Endothelial cell of hepatic sinusoid (primary cell): ENCODE measurements around the gene CAMSAP1.
"Not testable (repeated sequence)": the region's sequence is repeated elsewhere in the genome, so short reads cannot be mapped to it uniquely, and the experiment has no call there.

Experiments
- in situ Hi-C: cut with HindIII; loops from 2 replicates; pipeline ENCODE4 v1.10.0; 2017; ENCODE audit warnings: low sequenced_read_pairs

The CAMSAP1 gene

DNA sequence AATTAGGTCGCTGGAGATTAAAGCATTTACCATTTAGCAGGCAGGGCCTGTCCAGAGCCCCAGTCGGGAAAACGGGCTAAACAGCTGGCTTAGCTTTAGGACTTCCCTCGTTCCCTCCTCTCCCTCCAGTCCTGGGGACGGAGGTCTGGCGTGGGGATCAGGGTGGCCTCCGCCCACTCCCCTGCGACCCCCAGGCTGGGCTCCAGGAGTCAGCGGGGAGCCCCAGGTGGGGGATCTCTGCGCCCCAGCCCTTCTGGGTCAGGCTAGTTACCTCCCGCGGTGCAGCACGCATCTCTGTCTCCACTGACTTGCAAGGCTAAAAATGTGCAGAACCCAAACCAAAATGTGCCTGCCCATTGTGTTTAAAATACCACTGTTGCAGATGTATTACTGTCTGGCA is 16.2 kb upstream of the CAMSAP1 start:
- in situ Hi-C loops: no loop called here

GRCh38 chr9:135921749-135922310 is 14.5 kb upstream of the CAMSAP1 start:
- in situ Hi-C loops: no loop called here

DNA sequence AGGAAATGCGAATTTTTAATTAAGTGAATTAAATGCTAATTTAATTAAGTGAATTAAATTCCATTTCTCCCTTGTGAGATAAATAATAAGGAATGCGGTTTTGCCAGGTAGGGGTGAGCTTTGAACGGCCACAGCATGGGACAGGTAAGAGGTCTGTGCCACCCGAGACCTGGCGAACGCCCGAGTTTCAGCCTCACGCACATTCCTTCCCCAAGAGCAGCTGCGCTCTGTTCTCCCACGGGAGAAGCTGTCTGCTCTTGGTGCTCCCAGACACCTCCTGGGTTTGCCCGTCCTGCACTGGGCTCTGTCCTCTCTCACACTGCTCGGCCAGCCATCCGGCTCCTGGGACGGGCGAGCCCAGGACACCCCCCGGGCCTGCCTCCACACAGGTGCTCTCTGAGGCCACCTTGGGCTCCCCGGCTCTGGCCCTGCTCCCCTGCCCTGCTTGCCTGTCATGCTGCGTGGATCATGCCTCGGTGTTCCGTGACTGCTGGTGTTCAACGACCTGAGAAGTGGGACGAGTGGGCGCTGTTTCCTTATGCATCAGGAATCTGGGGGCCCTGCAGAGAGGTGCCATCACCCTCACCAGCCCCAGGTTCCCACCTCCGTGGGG is 13.7 kb upstream of the CAMSAP1 start:
- in situ Hi-C loops: no loop called here

DNA sequence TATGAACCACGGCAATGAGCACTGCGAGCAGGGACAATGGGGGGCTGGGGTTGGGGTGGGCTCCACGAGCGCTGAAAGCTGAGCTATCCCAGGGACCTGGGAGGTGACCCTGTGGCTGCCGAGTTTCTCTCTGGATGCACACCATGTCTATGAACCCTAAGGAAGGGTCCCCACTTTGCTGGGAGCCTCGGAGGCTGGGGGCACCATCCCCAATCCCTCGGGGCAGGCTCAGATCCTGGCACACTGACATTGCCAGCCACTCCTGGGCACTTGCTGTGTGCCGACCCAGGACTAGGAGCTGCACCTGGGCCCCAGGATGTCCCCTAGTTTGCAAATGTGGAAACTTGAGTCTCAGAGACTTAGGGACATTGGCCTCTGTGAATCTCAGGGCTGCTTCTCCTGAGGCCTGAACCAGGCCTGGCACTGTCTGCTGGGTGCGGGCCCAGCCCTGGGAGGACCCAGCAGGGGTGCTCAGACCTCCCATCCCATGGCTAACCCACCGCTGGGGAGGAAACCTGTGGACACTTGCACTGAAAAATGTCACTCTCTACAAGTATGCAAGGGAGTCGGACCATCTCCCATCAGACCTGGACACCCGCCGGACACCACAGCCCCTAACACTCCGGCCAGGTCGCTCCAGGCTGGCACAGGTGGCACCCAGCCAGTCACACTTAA is 13.0 kb upstream of the CAMSAP1 start:
- in situ Hi-C loops: no loop called here

DNA sequence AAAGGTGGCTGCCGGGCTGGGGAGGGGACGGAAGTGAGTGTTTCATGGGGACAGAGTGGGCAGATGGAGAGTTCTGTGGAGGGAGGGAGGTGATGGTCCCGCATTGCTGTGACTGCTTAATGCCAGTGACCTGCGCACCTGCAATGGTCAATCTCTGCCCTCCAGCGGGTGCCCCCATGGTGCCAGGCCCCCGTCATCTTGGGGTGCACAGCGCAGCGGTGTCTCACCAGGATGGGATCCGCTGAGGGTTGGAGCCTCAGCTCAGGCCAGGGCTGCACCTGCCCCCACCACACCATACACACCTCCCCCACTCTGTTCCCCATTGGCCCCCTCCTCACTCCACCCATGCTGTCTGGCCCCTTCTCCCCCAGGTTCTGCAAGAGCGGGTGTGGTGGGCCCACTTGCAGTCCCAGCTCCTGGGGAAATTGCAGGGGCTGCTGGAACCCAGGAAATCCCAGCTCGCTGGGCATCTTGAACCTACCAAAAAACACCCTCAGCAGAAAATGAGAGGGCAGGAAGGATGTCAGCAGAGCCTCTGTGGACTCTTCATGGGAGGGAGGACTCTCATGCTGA is 12.1 kb upstream of the CAMSAP1 start:
- in situ Hi-C loops: no loop called here

DNA sequence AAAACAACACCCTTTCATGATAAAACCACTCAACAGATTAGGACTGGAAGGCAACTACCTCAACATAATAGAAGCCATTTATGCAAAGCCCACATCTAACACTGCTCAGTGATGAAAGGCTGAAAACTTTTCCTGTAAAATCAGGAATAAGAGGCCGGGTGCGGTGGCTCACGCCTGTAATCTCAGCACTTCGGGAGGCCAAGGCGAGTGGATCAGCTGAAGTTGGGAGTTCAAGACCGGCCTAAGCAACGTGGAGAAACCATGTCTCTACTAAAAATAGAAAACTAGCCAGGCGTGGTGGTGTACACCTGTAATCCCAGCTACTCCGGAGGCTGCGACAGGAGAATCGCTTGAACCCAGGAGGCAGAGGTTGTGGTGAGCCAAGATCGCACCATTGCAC is 8.9 kb upstream of the CAMSAP1 start:
- in situ Hi-C loops: not testable (repeated sequence)

DNA sequence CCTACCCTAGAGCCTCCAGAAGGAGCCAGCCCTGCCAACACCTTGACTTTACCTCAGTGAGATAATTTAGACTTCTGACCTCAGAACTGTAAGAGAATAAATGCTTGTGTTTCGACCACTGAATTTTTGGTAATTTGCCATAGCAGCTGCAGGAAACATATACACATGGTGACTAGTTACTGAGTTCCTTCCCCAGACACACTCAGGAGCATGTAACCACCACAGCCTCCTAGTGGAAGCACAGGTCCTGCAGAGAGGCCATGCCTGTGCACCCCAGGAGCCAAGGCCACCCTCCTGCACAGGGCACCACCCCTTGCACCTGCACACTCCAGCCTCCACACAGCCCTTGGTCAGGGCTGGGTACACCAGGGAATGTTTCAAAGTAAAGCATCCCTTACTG is 7.6 kb upstream of the CAMSAP1 start:
- in situ Hi-C loops: no loop called here

DNA sequence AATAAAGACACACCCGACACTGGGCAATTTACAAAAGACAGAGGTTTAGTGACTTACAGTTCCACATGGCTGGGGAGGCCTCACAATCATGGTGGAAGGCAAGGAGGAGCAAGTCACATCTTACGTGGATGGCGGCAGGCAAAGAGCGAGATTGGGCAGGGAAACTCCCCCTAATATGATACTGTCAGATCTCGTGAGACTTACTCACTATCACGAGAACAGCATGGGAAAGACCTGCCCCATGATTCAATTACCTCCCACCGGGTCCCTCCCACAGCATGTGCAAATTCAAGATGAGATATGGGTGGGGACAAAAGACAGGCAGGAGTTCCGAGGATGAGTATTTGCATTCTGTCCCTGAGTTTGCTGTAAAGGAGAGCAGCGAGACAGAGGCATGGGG is 3.9 kb upstream of the CAMSAP1 start:
- in situ Hi-C loops: not testable (repeated sequence)

DNA sequence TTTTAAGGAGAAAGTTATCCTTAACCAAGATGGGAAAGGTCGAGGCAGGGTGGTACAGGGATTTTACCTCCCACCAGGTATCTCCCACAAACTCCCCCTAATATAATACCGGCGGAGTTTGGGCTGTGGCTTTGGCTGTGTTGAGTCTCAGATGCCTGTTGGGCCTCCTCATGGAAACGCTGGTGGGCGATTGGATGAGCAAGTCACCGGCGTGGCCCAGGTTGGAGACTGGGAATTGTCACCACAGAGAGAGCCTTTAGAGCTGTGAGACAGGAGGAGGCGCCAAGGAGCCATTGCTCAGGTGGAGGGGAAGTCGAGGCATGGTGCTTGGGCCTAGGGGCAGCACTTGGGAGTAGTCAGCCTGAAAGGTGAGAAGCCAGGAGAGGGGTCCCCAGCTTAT is 3.4 kb upstream of the CAMSAP1 start:
- in situ Hi-C loops: no loop called here

DNA sequence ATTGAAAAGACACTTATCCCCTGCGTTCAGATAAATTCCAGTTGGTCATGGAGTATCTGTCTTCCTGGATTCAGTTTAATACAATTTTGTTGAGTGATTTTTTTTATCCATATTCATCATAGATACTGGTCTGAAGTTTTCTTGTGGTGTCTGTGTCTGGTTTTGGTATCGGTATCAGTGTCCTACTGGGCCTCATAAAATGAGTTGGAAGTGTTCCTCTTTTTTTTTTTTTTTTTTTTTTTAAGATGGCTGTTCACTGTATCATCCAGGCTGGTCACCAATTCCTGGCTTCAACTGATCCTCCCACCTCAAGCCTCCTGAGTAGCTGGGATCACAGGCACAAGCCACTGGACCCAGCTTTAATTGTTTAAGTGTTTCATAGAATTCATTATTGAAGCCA is 2.9 kb upstream of the CAMSAP1 start:
- in situ Hi-C loops: no loop called here

DNA sequence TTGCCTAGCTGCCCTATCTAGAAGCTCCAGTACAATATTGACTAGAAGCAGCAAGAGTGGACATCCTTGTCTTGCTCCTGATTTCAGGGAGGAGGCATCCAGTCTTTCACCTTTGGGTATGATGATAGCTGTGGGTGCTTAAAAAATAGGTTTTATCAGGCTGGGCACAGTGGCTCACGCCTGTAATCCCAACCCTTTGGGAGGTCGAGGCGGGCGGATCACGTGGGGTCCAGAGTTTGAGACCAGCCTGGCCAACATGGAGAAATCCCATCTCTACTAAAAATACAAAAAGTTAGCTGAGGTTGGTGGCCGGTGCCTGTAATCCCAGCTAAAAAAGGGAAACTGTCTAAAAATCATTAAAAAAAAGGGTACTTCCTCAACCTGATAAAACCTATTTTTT is 2.0 kb upstream of the CAMSAP1 start:
- in situ Hi-C loops: no loop called here

DNA sequence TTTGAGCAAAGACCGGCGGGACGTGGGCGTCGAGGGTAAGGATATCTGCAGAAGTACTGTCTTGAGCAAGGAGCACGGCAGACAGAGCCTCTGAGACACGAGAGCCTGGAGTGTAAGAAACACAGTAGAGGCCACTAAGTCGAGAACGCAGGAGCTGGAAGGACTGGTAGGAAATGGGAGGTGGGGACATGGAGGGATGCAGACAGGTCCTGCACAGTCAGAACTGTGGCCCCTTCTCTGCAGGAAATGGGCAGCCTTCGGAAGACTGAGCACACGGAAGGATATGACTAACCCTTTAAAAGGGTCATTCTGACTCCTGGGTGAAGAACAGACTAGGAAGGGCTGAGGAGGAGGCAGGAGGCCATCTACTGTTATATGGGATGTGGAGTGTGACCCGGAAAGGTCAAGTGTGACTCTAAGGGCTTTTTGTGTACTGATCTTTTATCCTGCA is 1.4 kb upstream of the CAMSAP1 start:
- in situ Hi-C loops: no loop called here

DNA sequence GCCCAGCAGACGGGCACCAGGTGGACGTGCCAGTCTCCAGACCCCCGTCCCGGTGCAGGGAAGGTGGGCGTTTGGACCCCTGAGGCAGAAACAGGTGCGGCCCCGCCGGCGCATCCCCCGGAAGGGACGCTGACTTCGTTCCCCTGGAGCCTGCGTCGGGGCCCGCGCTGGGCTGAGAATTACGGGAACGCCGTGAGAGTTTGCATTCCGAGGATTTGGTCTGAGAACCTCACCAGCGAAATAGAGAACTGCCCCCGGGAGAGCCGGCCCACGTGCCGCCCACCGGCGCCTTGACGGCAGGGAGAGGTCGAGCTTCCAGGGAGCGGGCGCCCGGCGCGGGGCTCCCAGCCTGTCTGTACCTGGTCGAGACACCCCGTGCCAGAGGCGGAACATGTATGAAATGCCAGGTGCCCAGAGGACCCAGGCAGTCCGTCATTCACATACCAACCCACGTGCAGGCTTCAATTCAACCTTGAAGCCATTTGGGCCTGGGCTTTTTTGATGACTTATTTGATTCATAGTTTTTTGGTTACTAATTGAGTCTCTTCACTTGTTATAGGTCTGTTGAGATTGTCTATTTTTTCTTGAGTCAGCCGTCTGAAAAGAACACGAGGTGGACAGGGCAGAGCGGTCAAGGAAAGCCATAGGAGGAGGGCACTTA is 877 bp upstream of the CAMSAP1 start:
- in situ Hi-C loops: no loop called here

DNA sequence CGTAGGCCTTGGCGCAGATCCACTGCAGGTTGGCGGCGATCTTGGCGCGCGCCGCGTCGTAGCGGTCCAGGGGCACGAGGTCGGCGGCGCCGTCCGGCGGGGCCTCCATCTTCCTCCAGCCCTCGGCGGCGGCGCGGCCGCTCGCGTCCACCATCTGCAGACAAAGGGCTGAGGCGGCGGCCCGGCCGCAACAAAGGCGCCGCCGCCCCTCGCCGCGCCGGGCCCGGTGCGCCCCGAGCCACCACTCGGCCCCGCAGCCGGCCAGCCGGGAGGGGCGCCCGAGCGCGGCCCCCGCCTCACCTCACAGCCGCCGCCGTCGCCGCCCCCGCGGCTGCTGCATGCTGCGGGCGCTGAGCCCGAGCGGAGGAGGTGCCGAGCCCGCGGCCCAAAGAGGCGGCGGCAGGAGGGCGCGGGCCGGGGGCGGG is 328 bp downstream of the CAMSAP1 start:
- in situ Hi-C loops: no loop called here

GRCh38 chr9:135906291-135907005 is 898 bp downstream of the CAMSAP1 start:
- in situ Hi-C loops: no loop called here

GRCh38 chr9:135905380-135906258 is 1.7 kb downstream of the CAMSAP1 start:
- in situ Hi-C loops: no loop called here

DNA sequence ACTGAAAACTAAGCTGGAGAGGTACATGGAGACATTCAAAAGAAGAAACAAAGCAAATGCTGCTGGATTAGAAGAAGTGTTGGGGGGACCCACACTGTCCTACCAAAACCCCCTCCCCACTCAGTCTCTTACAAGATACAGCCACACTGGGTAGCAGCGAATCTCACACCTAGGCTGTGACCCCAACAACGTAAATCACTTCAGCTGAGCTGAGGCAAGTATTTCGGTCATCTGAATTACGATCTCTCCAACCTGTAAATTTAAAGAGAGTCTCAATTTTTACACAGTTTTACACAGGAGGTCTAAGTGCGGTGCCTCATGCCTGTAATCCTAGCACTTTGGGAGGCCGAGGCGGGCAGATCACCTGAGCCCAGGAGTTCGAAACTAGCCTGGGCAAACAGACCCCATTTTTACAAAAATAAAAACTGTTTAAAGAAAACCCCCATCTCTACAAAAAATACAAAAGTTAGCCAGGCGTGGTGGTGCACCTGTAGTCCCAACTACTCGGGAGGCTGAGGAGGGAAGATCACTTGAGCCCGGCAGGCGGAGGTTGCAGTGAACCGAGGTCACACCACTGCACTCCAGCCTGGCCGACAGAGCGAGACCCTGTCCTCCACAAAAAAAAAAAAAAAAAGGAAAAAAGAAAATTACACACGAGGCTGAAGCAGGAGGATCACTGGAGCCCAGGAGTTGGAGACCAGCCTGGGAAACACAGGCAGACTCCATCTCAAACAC is 3.4 kb downstream of the CAMSAP1 start:
- in situ Hi-C loops: no loop called here

DNA sequence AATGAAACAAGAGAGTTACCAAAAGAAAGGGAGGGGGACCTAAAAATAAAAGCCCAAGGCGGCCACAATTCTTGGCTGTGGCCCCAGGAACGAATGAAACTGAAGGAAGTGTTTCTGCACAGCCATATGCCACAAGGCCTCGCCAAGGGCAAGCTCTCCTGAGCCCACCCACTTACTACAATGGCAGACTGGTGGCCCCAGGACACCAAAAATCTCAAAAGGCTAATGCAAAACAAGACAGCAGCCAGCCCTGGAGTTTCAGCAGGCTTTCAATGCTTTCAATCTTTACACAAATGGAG is 4.0 kb downstream of the CAMSAP1 start:
- in situ Hi-C loops: no loop called here

DNA sequence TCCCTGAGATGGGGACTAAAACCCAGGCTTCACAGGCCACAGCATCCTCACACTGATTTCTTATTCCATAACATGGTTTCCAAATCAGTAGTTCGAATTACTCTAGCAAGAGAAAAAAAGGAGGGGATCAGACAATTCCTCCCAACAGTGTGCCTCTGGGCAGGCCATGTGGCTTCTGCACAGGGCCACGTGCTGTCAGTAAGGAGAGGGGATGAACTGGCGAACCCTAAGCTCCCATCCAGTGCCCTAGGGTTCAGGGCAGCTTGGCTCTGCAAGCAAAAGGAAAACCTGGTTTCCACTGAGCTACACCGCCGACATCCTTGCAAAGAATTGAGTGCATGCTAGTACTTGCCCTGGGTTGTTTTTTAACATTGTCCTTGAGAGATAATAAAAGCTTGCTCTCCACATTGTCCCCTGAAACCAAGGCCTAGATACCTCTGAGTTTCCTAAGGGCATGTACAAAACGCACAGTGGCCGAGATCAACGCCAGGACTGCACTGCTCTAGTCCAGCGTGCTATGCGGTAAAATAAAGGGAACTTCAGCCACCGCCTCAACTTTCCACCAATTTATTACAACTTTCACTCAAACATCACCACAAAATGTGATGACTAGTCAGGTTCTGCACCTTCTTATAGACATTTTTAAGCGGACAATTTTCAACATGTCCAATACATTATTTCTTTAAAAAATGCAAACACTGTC is 4.5 kb downstream of the CAMSAP1 start:
- in situ Hi-C loops: no loop called here
